Transverse colon (tissue), 4 donors: Measurements from ENCODE around the gene EYA3.

ENCODE experiments used
- EP300 ChIP-seq: sonication (generic); formaldehyde crosslinking; IDR thresholded peaks from one replicate; pipeline ENCODE4 v1.6.1; 2017; ENCODE audit warnings: antibody characterized with exemption, low read depth
- POLR2A ChIP-seq: fragments of 450-650 bp; IDR thresholded peaks from one replicate; pipeline ENCODE4 v1.6.1; 2016; ENCODE audit warnings: antibody characterized with exemption, mild to moderate bottlenecking, moderate library complexity
- POLR2AphosphoS5 ChIP-seq, 3 donors: sonication (generic); formaldehyde crosslinking; IDR thresholded peaks; one replicate each; pipeline ENCODE4 v1.6.1; 2016; ENCODE audit warnings: antibody characterized with exemption in 3 of 3
- TF ChIP-seq, protein P1 (sequence below), 5 experiments: fragments of 200-600 bp in 3 of 5; fragments of 450-650 bp in 2 of 5; sonication (generic) in 3 of 5; IDR thresholded peaks; 1 replicate in 2 of 5; 2 replicates in 3 of 5; pipeline ENCODE4 v1.5.1; 2016 to 2017; ENCODE audit warnings: antibody characterized with exemption in 5 of 5, inconsistent platforms in 3 of 5, mild to moderate bottlenecking in 2 of 5, moderate library complexity in 1 of 5

DNA sequence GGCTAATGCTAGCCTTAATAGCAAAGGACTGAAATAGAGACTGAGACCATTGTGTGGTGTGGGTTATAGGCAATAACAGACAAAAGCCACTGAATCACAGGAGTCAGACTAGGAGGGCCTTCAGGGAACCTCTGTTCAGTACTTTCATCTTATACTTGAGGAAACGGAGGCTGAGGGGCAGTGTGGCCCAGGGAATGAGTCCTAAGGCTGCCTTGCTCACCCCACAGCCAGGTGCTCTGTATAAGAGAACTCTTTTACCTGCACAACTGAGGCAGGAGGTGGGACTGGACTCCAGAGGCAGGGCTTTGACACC, 150.9 kb downstream of the EYA3 start:
- TF ChIP-seq, protein P1, sequence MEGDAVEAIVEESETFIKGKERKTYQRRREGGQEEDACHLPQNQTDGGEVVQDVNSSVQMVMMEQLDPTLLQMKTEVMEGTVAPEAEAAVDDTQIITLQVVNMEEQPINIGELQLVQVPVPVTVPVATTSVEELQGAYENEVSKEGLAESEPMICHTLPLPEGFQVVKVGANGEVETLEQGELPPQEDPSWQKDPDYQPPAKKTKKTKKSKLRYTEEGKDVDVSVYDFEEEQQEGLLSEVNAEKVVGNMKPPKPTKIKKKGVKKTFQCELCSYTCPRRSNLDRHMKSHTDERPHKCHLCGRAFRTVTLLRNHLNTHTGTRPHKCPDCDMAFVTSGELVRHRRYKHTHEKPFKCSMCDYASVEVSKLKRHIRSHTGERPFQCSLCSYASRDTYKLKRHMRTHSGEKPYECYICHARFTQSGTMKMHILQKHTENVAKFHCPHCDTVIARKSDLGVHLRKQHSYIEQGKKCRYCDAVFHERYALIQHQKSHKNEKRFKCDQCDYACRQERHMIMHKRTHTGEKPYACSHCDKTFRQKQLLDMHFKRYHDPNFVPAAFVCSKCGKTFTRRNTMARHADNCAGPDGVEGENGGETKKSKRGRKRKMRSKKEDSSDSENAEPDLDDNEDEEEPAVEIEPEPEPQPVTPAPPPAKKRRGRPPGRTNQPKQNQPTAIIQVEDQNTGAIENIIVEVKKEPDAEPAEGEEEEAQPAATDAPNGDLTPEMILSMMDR (IDR thresholded peaks at IDR 0.05) = no peak
- TF ChIP-seq POLR2A = no peak
- no peak for TF ChIP-seq POLR2AphosphoS5 (IDR thresholded peaks at IDR 0.05)
- no peak for TF ChIP-seq EP300
